Measurements from ENCODE around the gene SNCB. TPM values are rescaled to one million over a fixed set of nuclear protein-coding genes. Genes with fewer than 3 reads are reported as not detected.

Gene SNCB
- total and polyA plus RNA-seq, 9 donors: 0.13 TPM; not detected in 8

GRCh38 chr5:176616511-176616910 lies 13.8 kb downstream of the SNCB start:
- DNase-seq: no peak
- Histone ChIP-seq H3K4me3 (no peak overlapping the region), H3K9me3 (no peaks in the 10 kb centered on the region), H3K27ac (no peak overlapping the region), H3K4me1 (ENCODE audit: insufficient read depth) (peaks cover 4% of the 10 kb centered on the region), H3K36me3 (no peaks in the 10 kb centered on the region), H3K27me3 (no peaks in the 10 kb centered on the region)
- TF ChIP-seq POLR2A (IDR thresholded peaks at IDR 0.05) (no peak), CTCF (IDR thresholded peaks at IDR 0.05) (no peak), EP300 (IDR thresholded peaks at IDR 0.05) (no peak)
- WGBS, 3 donors: 49 to 55% (median 49%) methylated on average over 7 of the region's 7 CpGs
- intact Hi-C loops (cut with DNase I): no loop called here

- intact Hi-C loops (cut with DNase I): no loop called here
- H3K27ac ChIP-seq: no peak overlapping the region
- DNase-seq: no peak
- H3K4me1 ChIP-seq (ENCODE audit: insufficient read depth): peaks cover 4% of the 10 kb centered on the region
- no peaks in the 10 kb centered on the region for H3K36me3 ChIP-seq
- H3K4me3 ChIP-seq: no peak overlapping the region
- H3K27me3 ChIP-seq: peaks cover 2% of the 10 kb centered on the region
- WGBS, 3 donors: 32 to 45% (median 41%) methylated on average over 8 of the region's 8 CpGs
- no peak for TF ChIP-seq EP300 (IDR thresholded peaks at IDR 0.05)
- TF ChIP-seq POLR2A (IDR thresholded peaks at IDR 0.05): no peak
- no peak for TF ChIP-seq CTCF (IDR thresholded peaks at IDR 0.05)
- no peaks in the 10 kb centered on the region for H3K9me3 ChIP-seq
Observed at GRCh38 chr5:176614805-176615478, 15.4 kb downstream of the SNCB start.

- Histone ChIP-seq H3K4me3 (no peak overlapping the region), H3K9me3 (no peaks in the 10 kb centered on the region), H3K36me3 (no peaks in the 10 kb centered on the region), H3K27me3 (peaks cover 2% of the 10 kb centered on the region), H3K27ac (no peak overlapping the region), H3K4me1 (ENCODE audit: insufficient read depth) (peaks cover 4% of the 10 kb centered on the region)
- WGBS, 3 donors: 57 to 63% (median 59%) methylated on average over 2 of the region's 2 CpGs
- no peak for DNase-seq
- no peak for TF ChIP-seq POLR2A (IDR thresholded peaks at IDR 0.05)
- no peak for TF ChIP-seq CTCF (IDR thresholded peaks at IDR 0.05)
- no peak for TF ChIP-seq EP300 (IDR thresholded peaks at IDR 0.05)
- intact Hi-C loops (cut with DNase I): no loop called here
Observed at GRCh38 chr5:176612855-176613254, 17.5 kb downstream of the SNCB start.

GRCh38 chr5:176612008-176612407 lies 18.3 kb downstream of the SNCB start:
- TF ChIP-seq CTCF (IDR thresholded peaks at IDR 0.05) (no peak), POLR2A (IDR thresholded peaks at IDR 0.05) (no peak), EP300 (IDR thresholded peaks at IDR 0.05) (no peak)
- Histone ChIP-seq H3K9me3 (no peaks in the 10 kb centered on the region), H3K36me3 (no peaks in the 10 kb centered on the region), H3K27me3 (peaks cover 2% of the 10 kb centered on the region), H3K4me1 (ENCODE audit: insufficient read depth) (peaks cover 4% of the 10 kb centered on the region), H3K27ac (no peak overlapping the region), H3K4me3 (no peak overlapping the region)
- DNase-seq: no peak
- 75 to 81% (median 77%) methylated on average over 6 of the region's 6 CpGs for WGBS, 3 donors
- intact Hi-C loops (cut with DNase I): no loop called here

All from ovary (tissue), 9 donors.